GM12878 (cell line): Measurements from ENCODE around the gene LRRC2. TPM values are rescaled to one million over a fixed set of nuclear protein-coding genes. Genes with fewer than 3 reads are reported as not detected.

ENCODE experiments used
- ATAC-seq: fragments of 200-7000 bp; cut with Tn5 transposase; 3 replicates; pipeline ENCODE4 v1.9.1; 2020; ENCODE audit warnings: mild to moderate bottlenecking, moderate library complexity
- BruUV-seq: library from RNA; stranded (reverse); fragments of 400-500 nt; replicated peaks from 2 replicates; lab custom pipeline; 2021; lab: Mats Ljungman, UMichigan
- CTCF ChIA-PET: fragments of 300-600 bp; sonication (Branson Sonifier 250); formaldehyde crosslinking; extraction: SDS; loops from one replicate; lab custom pipeline; 2021; ENCODE audit warnings: inconsistent platforms; lab: Yijun Ruan, JAX
- POLR2A ChIA-PET: fragments of 350-600 bp; formaldehyde crosslinking; extraction: SDS; loops from one replicate; lab custom pipeline; 2021; ENCODE audit warnings: inconsistent platforms; lab: Charles Lee
- RAD21 ChIA-PET: fragments of 300-600 bp; sonication (Branson Sonifier 250); formaldehyde crosslinking; loops from one replicate; lab custom pipeline; 2023; ENCODE audit warnings: antibody characterized with exemption; ENCODE audit not compliant: unreplicated experiment; lab: Charles Lee
- SMC1A ChIA-PET: fragments of 300-600 bp; sonication (Branson Sonifier 250); formaldehyde crosslinking; loops from one replicate; lab custom pipeline; 2023; ENCODE audit not compliant: unreplicated experiment, uncharacterized antibody; lab: Charles Lee
- DNase-seq: peaks from one replicate; pipeline ENCODE4 v3.0.0-alpha.2; 2011; ENCODE audit warnings: low read depth, low spot score
- FAIRE-seq: peaks from 3 replicates; lab custom pipeline; 2011; peaks lifted over from hg19 to GRCh38; lab: Jason Lieb, UNC
- H2AFZ ChIP-seq: 2 replicates; pipeline ENCODE4 v1.6.0; 2011; ENCODE audit warnings: low read depth, low read length, control low read depth; ENCODE audit not compliant: control insufficient read depth
- H3K27ac ChIP-seq: 2 replicates; pipeline ENCODE4 v1.5.1; 2011; ENCODE audit warnings: control low read depth; ENCODE audit not compliant: control insufficient read depth, insufficient read depth
- H3K27me3 ChIP-seq, 2 experiments: replicated peaks in 1 of 2; 2 replicates each; pipeline versions ENCODE4 v1.6.0 to v1.6.1; 2011; ENCODE audit warnings: low read length in 1 of 2; ENCODE audit not compliant: control insufficient read depth in 2 of 2, insufficient read depth in 2 of 2
- H3K36me3 ChIP-seq, 2 experiments: 2 replicates each; pipeline ENCODE4 v1.5.1; 2011; ENCODE audit warnings: low read length in 1 of 2; ENCODE audit not compliant: control insufficient read depth in 2 of 2, insufficient read depth in 2 of 2
- H3K4me1 ChIP-seq: 2 replicates; pipeline ENCODE4 v1.6.1; 2011; ENCODE audit warnings: mild to moderate bottlenecking, low read length, moderate library complexity, mixed read lengths; ENCODE audit not compliant: control insufficient read depth, insufficient read depth
- H3K4me2 ChIP-seq: 2 replicates; pipeline ENCODE4 v1.6.0; 2011; ENCODE audit warnings: control low read depth; ENCODE audit not compliant: control insufficient read depth, insufficient read depth
- H3K4me3 ChIP-seq: fragments of 200-600 bp; sonication (generic); 2 replicates; pipeline ENCODE4 v1.5.1; 2016
- H3K79me2 ChIP-seq: 2 replicates; pipeline ENCODE4 v1.6.0; 2011; ENCODE audit warnings: low read length; ENCODE audit not compliant: control insufficient read depth, insufficient read depth
- H3K9ac ChIP-seq: 2 replicates; pipeline ENCODE4 v1.8.0; 2011; ENCODE audit warnings: low read length, control low read depth, mixed read lengths; ENCODE audit not compliant: control insufficient read depth, insufficient read depth
- H3K9me3 ChIP-seq: replicated peaks from 3 replicates; pipeline ENCODE4 v1.5.1; 2011; ENCODE audit warnings: mild to moderate bottlenecking, low read length; ENCODE audit not compliant: control insufficient read depth, insufficient read depth
- H4K20me1 ChIP-seq: 2 replicates; pipeline ENCODE4 v1.6.0; 2011; ENCODE audit not compliant: control insufficient read depth, insufficient read depth
- GABPA ChIP-seq: IDR thresholded peaks from 2 replicates; pipeline ENCODE4 v1.6.1; 2014; ENCODE audit warnings: antibody characterized with exemption, low read depth, mild to moderate bottlenecking, inconsistent platforms
- WGBS: methylation state at CpG from one replicate; pipeline ENCODE4 v1.1.6; 2016; ENCODE audit warnings: low lambda C conversion rate; ENCODE audit not compliant: insufficient replicate concordance, insufficient coverage; ENCODE audit errors: missing lambda C conversion rate; 5-methylcytosine and 5-hydroxymethylcytosine counted together
- in situ Hi-C: fragments of 300-500 bp; cut with MboI; formaldehyde crosslinking; loops from 9 replicates; pipeline ENCODE4 v1.14.3; 2018; ENCODE audit warnings: mixed read lengths
- intact Hi-C: fragments of 100-400 bp; cut with micrococcal nuclease; formaldehyde crosslinking; loops from one replicate; pipeline ENCODE4 v1.14.2; 2022; ENCODE audit not compliant: unreplicated experiment
- polyA plus RNA-seq, 11 experiments: library from polyadenylated mRNA; depleted of rRNA in 4 of 11; unstranded in 6 of 11; stranded (reverse) in 5 of 11; fragments of >200 nt; fragmentation: Nextera tagmentation in 4 of 11; fragmentation: Illumina TruSeq in 1 of 11; extraction: Ambion mirVana in 4 of 11; extraction: Trizol in 1 of 11; gene quantifications; 1 replicate in 1 of 11; 2 replicates in 10 of 11; pipeline versions ENCODE4 v1.2.1 to v1.2.3, GENCODE V29; 2011 to 2016; ENCODE audit warnings: inconsistent platforms in 2 of 11, missing spikeins in 2 of 11, low read depth in 1 of 11
- total RNA-seq, 4 experiments: library from RNA; depleted of rRNA in 3 of 4; stranded (reverse); fragments of >200 nt in 3 of 4; fragmentation: Illumina TruSeq in 1 of 4; extraction: Trizol in 1 of 4; gene quantifications; 2 replicates each; pipeline versions ENCODE4 v1.2.1 to v1.2.3, GENCODE V29; 2013 to 2021
- TF ChIP-seq, protein P1 (sequence below): fragments of 450-650 bp; formaldehyde crosslinking; IDR thresholded peaks from 2 replicates; pipeline ENCODE4 v1.5.0; 2022; ENCODE audit warnings: mild to moderate bottlenecking, missing genetic modification characterization
- TF ChIP-seq, protein P2 (sequence below): fragments of 450-650 bp; conservative IDR thresholded peaks from 2 replicates; pipeline ENCODE4 v1.6.1; 2017; ENCODE audit warnings: mild to moderate bottlenecking, moderate library complexity
- TF ChIP-seq, protein P3 (sequence below): fragments of 150-350 bp; IDR thresholded peaks from 2 replicates; pipeline ENCODE4 v1.6.1; 2014; ENCODE audit warnings: mild to moderate bottlenecking, low read depth, low read length

The LRRC2 gene
- total and polyA plus RNA-seq, 10 of the 15 experiments (the other 5 are each of a cell fraction or from before 2014, with no cell fraction given) = not detected

DNA sequence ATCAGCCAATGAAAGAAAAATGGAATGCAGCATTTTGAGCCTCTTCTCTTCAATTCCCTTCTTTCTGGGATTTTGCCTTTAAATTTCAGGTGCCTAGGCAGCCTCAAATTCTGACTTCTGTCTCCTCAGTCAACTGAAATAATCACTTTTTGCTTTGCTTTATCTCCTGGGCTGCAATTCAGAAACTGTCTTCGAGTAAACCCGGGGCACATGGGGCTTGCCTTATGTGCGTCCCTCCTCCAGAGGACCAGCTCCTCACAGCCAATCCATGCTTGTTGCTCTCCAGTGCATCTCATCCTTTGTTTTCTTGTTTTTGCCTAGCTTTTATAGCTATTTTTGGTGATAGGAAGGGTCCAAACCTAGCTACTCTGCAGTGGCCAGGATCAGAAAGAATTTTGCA, 59.6 kb downstream of the LRRC2 start:
- CTCF ChIA-PET = interaction anchor here (0.8 kb wide), 1 partner anchor 95 kb away, joined by 3 read pairs; no protein-coding TSS in a partner anchor
- in situ Hi-C loops = no loop called here
- DNase-seq (no peak), ATAC-seq (no peak), FAIRE-seq (no peak)
- RAD21 ChIA-PET = no interaction called here
- Histone ChIP-seq H3K27ac (no peak overlapping the region), H4K20me1 (no peaks in the 10 kb centered on the region), H3K4me3 (no peak overlapping the region), H2AFZ (no peak overlapping the region), H3K4me1 (peaks cover 8% of the 10 kb centered on the region), H3K4me2 (no peak overlapping the region), H3K27me3 (no peaks in the 10 kb centered on the region), H3K9ac (no peak overlapping the region), H3K36me3 (no peaks in the 10 kb centered on the region), H3K9me3 (peaks cover 2% of the 10 kb centered on the region; the same call in 2 of the 3 replicates), H3K79me2 (no peaks in the 10 kb centered on the region)
- 92% methylated on average over 3 of the region's 3 CpGs for WGBS
- BruUV-seq = no TSS peak
- POLR2A ChIA-PET = no interaction called here
- SMC1A ChIA-PET = no interaction called here
- TF ChIP-seq GABPA = no peak
- TF ChIP-seq, protein P1, sequence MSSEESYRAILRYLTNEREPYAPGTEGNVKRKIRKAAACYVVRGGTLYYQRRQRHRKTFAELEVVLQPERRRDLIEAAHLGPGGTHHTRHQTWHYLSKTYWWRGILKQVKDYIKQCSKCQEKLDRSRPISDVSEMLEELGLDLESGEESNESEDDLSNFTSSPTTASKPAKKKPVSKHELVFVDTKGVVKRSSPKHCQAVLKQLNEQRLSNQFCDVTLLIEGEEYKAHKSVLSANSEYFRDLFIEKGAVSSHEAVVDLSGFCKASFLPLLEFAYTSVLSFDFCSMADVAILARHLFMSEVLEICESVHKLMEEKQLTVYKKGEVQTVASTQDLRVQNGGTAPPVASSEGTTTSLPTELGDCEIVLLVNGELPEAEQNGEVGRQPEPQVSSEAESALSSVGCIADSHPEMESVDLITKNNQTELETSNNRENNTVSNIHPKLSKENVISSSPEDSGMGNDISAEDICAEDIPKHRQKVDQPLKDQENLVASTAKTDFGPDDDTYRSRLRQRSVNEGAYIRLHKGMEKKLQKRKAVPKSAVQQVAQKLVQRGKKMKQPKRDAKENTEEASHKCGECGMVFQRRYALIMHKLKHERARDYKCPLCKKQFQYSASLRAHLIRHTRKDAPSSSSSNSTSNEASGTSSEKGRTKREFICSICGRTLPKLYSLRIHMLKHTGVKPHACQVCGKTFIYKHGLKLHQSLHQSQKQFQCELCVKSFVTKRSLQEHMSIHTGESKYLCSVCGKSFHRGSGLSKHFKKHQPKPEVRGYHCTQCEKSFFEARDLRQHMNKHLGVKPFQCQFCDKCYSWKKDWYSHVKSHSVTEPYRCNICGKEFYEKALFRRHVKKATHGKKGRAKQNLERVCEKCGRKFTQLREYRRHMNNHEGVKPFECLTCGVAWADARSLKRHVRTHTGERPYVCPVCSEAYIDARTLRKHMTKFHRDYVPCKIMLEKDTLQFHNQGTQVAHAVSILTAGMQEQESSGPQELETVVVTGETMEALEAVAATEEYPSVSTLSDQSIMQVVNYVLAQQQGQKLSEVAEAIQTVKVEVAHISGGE (CRISPR knock-in tag) = no peak
- TF ChIP-seq, protein P2, sequence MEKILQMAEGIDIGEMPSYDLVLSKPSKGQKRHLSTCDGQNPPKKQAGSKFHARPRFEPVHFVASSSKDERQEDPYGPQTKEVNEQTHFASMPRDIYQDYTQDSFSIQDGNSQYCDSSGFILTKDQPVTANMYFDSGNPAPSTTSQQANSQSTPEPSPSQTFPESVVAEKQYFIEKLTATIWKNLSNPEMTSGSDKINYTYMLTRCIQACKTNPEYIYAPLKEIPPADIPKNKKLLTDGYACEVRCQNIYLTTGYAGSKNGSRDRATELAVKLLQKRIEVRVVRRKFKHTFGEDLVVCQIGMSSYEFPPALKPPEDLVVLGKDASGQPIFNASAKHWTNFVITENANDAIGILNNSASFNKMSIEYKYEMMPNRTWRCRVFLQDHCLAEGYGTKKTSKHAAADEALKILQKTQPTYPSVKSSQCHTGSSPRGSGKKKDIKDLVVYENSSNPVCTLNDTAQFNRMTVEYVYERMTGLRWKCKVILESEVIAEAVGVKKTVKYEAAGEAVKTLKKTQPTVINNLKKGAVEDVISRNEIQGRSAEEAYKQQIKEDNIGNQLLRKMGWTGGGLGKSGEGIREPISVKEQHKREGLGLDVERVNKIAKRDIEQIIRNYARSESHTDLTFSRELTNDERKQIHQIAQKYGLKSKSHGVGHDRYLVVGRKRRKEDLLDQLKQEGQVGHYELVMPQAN = no peak
- TF ChIP-seq, protein P3, sequence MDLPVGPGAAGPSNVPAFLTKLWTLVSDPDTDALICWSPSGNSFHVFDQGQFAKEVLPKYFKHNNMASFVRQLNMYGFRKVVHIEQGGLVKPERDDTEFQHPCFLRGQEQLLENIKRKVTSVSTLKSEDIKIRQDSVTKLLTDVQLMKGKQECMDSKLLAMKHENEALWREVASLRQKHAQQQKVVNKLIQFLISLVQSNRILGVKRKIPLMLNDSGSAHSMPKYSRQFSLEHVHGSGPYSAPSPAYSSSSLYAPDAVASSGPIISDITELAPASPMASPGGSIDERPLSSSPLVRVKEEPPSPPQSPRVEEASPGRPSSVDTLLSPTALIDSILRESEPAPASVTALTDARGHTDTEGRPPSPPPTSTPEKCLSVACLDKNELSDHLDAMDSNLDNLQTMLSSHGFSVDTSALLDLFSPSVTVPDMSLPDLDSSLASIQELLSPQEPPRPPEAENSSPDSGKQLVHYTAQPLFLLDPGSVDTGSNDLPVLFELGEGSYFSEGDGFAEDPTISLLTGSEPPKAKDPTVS = no peak
- intact Hi-C loops = no loop called here
